Activated gamma-delta T cell treated with Interleukin-2 at 50 U/mL for 16 hours (primary cell): ENCODE data around the gene NECTIN4.
"Not testable (repeated sequence)": the region's sequence is repeated elsewhere in the genome, so short reads cannot be mapped to it uniquely, and the experiment has no call there.

Source experiments
- DNase-seq: peaks from one replicate; pipeline ENCODE4 v3.0.0-alpha.2; 2020

The NECTIN4 gene

DNA sequence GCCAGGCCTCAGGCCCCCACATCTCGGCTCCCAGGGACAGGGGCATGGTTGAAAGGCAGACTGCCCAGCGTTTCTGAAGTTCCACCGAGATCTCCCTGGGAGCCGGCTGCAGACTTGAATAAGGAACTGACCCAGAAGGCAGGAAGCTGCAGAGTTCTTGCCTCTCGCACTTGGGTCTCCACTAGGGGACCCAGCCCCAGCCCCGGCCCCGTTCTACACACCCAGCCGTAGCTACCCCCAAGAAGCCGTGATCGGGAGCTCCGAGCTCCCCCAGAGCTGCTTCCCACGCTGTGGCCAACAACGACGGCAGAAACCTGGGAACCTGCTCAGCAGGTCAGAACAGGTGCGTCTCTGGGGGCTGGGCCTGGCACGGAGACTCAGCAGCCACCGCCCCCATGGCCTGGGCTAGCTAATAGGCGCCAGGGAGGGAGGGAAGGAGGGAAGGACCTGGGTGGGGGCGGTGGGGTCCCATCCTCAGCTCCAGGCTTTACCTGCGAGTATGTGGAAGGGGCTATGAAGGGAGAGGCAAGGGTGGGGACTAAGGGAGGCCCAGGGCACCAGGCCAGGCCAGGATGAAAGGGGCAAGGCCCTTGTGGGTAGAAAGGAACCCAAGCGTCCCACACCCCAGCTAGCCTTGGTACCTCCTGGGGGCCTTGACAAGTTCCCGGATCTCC, at the start of gene NECTIN4:
Gene NECTIN4 (minus strand): TSS at position 308 of the 674 bp plus-strand sequence. CDS start 262 bp downstream, at position 46.
- no peak for DNase-seq

DNA sequence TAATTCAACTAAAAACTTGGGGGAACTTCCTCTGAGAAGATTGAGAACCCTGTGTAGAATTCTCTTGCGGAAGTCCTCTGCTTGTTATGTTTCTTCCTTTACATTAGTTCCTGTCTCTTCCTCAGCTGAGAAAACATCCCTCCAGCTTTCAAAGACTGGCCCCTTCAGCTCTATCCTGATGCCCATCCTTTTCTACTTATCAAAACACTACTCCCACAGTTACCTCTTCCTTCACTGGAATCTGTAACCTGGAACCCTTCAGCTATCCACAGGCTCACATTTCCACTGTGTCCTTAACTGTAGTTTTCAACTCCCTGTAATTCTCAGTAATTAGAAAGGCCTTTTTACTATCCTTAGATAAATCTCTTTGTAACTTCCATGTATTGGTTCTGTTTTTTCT, 49.1 kb upstream of the NECTIN4 start:
- no peak for DNase-seq

DNA sequence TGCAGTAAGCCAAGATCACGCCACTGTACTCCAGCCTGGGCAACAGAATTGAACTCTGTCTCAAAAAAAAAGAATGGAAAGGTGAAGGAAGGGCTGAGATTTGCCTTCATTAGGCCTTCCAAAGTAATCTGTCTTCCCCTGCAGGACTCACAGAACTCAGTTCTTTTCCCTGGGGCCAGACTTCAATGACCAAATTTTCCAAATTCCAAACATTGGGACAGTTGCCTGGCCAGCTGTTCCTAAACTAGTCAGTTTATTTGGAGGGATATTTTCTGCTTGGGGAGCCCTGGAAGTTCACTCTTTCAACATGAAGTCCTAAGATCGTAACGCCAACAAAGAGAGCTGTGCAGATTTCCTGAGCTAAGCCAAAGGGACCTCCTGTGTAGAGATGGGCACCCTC, 48.5 kb upstream of the NECTIN4 start:
- DNase-seq = no peak

DNA sequence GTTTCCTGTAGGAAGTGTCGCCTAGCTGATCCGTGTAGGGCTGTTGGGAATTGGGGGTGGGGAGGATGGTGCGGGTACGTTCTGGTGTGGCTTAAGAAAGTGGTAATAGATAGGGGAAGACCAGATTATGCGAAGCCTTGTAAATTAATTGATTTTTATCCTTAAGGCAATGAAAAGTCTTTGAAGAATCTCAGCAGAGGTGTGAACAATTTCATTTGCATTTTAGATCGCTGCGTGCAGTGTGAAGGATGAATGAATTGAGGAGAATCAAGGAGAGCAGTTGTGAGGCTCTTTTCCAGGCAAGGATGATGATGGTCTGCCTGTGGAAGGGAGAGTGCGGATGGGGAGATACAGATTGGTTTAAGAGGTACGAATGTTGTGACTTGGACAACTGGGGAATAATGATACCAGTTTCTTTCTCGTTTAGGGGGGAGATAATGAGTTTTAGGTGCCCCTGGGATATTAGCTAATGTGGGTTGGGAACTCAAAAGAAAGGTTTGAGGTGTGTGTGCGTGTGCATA, 43.9 kb upstream of the NECTIN4 start:
- no peak for DNase-seq

DNA sequence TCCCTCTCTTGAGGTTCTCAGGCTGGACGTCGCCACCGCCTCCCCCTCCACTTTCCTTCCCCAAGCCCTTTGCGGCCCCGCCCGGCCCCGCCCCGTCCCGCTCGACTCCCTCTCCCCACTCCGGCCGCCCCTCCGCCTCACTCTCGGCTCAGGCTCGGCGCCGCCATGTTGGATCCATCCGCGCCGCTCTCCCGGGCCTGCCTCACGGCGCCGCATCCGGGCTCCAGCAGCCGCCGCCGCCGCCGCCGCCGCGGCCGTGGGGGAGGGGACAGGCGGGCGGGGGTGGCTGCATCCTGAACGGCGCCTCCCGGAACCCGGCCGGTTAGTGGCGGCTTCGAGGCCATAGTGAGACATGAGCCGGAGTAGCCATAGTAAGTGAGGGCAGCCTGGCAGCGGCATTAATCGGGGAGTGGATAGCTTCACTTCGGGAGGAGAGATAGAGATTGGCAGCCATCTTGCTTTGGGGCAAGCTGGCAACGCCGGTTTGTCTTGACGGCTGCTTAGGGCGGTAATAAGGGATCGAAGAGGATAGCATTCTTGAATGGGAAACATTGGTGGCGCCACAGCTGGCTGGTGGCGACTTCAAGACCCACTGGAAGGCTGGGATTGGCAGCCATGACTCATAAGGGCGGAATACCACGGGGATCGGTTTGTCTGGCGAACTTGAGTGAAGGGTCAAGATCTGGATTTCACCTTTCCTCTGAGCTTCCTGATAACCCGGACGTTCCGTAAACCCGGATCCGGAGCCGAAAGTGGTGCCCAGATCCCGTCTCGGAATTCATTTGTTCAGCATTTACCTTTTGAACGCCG, 43.3 kb upstream of the NECTIN4 start, which contains the start of gene DEDD:
Gene DEDD (minus strand): TSS at position 258 of the 810 bp plus-strand sequence. CDS start 8,205 bp downstream, outside the sequence.
- DNase-seq = peak; percentile 86

DNA sequence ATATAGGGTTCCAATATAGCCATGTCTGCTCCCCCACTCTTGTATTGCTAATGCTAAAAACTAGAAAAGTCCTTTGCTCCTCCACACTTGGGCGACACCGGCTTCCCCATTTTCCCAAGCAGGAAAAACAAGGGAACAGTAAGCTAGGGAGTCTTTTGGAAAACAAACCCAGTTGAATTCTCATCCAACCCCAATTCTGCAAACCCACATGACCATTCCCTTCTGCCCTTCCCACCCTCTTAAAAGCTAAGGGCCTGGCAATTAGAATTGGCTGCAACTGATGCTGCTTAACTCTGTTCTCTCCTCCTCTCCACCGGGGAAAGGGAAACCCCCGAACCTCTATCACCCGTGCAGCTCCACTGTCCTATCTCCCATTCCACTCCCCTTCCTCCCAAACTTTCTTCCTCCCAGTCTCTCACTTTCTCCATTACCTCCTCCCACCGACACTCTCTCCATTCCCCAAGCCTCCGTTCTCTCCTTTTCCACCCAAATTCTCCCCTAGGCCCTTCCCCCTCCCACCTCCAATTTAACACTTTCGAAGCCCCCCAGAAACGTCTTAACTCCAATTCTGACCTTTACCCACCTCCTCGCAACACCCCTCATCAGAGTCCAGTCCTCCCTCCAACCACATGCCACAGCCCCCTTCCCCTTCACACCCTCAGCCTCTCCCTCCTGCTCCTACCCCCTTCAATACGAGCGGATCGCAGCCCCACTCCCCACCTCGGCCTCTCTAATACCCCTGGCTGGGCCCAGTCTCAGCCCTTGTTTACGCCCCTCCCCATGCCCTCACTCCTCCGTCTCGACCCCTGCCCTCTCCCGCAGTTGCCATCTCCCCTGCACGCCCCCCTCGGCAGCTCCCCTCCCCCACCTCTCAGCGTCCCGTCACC, 42.4 kb upstream of the NECTIN4 start:
- DNase-seq = no peak

DNA sequence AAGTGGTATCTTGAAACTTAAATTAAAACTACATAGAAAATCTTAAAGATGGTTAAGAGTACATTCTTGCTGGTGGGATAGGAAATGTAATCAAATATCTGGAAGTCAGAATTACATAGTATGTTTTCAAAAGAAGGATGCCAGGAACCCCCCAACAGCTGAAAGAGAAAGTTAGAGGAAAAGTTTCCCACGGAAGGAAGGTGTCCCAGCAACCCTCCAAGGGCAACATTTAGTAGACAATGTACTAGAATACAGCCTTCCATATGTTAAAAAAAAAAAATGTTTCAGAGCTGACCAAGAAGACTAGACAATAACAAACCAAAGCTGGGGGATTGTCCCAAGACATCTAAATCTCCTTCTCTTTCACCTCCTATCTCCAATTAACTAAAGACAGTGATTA, 40.9 kb upstream of the NECTIN4 start:
- no peak for DNase-seq

DNA sequence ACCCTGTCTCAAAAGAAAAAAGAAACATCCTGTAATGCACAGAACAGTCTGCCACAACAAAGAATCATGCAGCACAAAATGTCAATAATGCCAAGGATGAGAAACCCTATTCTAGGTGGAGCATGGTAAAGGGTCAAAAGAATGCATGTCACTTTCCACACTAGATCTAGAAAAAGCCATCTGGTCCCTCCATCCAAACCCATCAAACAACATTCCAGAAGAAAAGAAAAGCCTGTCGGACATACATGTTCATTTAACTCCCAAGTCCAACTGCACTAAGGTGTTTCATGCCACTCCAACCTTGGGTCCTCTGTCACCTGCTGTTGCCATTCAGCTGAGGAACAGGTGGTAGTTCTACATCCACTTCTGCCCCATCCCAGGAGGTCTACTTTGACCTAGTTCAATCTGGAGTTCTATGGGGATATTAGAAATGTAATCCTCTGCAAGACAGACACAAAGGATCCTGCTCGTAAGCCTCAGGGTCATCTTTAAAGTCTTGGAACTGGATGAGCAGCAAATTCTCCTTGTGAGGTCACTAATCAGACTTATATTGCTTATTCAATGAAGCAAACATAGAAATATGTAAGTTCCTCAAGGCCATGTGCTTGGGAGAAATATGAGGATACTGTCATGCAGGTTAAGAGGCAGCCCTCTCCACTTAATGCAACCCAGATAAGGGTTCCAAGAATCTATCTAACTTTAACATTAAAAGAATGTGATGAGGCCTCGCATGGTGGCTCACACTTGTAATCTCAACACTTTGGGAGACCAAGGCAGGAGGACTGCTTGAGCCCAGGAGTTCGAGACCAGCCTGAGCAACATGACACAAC, 39.4 kb upstream of the NECTIN4 start:
- no peak for DNase-seq

DNA sequence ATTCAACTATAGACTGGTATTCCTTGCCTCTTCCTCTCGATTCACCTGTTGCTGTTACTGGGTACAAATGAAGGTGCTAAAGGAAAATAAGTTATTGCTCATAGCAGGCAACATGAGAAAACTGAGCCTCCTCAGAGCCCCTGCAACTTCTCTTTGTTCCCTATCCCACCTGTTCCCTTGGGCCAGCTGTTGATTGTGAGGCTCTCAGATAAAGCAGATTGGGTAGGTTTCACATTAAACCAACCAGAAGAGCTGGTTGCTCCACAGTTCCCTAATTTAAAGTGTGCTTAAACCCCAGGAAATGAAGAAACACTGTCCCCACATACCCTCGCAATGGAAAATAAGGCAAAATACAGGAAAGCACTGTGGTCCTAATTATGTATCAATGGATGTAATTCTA, 38.3 kb upstream of the NECTIN4 start:
- no peak for DNase-seq

DNA sequence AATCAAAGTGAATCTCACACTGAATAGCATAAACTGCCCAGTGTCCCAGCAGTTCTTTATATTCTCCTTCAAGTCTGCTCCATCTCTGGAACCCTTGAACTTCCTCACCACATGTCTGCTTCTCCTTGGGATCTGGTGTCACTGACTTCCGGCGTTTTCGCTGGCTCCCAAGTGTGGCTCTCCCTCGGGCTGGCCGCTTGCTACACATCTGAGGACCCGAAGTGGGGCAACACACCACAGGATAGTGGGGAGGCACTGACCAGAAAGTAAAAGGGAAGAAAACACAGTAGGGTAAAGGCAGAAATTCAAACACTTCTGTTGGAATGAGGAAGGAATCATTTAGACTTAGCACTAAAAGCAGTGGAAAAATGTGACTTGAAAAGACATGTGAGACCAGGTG, 33.6 kb upstream of the NECTIN4 start:
- no peak for DNase-seq

DNA sequence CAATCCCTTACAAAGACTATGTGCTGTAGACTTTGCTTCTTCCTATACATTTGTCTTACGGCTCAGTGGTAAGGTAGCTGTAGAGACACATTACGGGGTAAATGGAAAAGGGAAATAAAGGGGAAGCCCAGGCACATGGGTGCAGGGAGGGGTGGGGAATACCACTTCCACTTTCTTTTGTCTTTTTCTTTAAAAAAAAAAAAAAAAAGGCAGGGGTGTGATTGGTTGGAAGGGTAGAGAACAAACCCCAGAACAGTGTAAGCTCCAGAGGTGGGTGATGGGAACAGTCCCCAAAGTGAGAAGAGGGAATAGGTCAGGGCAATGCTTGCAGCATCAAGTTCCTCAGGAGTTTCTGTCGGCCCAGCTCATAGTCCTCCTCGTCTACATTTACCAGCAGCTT, 32.5 kb upstream of the NECTIN4 start:
- no peak for DNase-seq

DNA sequence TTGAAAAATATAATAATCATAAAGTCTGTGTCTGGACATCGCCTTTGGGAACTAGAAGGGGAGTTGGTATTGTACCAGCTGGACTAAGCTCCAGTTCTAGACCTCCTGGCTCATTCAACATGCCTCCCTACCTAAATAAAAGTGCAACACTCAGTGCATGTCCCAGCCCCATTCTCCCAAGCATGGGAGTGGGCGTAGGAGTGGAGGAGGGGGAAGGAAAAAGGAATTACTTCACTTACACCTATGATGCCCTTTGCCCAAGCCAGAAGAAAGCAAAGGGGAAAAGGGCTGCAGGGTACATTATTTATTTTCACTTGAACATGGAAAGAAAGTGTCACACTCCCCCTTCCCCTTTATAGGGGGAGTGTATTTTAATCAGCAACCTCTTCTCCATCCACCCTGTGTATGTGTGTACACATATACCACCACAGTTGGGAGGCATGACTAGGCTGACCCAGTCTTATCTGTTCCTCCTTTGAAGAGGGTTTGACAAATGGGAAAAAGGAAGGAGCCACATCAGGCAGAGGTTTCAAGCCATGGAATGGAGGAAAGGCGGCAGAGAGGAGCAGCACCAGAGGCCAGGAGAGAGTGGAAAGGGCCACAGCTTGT, 31.8 kb upstream of the NECTIN4 start:
- DNase-seq = no peak

DNA sequence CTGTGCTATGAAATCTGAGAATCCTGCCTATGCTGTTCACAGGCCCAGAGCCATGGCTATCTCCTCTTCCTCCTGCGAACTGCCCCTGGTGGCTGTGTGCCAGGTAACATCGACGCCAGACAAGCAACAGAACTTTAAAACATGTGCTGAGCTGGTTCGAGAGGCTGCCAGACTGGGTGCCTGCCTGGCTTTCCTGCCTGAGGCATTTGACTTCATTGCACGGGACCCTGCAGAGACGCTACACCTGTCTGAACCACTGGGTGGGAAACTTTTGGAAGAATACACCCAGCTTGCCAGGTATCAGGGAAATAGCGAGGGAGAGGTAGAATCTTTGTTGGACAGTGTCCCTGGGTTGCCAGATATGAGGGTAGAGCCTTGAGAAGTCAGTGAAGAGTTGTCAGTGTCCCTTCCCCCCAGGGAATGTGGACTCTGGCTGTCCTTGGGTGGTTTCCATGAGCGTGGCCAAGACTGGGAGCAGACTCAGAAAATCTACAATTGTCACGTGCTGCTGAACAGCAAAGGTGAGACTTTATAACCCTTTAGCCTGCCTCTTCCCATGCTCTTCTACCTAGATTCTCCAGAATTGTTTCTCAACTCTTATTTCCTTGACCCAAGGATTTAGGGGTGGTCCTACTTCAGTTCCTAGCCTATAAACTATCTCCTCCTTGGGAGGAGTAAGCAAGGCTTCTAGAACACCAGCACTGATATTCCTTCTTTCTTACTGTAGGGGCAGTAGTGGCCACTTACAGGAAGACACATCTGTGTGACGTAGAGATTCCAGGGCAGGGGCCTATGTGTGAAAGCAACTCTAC, 29.9 kb upstream of the NECTIN4 start:
- DNase-seq = peak; percentile 41

DNA sequence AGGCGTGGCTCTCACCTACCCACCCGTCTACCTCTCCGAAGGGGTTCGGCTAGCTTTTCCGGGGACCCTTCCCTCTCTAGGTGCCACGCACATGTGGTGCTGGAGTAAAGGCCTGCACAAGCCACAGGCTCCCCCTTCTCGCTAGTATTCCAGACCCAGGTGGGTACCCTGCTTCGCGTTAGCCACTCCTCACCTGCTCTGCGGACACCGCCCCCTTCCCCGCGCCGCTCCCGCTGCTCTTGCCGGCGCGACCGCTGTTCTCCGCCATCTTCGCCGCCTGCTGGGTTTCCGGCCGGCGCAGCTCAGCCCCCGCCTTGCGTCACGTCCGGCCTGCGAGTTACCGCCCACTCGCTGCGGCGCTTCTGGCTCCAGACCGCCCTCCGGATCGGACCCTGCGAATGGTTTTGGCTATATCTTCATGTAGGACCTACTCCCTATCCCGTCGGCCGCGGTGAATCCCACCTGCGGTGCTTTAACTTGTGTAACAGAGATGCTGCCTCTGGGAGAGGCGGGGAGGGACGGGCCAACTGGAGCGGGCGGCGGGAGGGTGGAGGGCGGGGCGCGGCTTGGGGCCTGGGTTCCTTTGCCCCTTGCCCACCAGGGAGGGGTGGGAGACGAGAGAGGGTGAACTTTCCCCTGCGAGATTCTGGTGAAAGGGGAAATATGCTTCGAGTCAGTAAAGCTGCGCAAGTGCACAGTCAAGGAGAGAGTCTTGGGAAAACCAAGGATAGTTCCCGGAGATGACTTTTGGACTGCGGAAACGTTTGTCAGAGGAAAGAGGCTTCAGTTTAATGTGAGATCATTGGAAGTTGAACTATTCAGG, 28.6 kb upstream of the NECTIN4 start, which contains the start of the genes NIT1 and PFDN2:
Gene NIT1 (plus strand): TSS at position 347 of the 823 bp plus-strand sequence. CDS start 72 bp downstream, at position 419.
Gene PFDN2 (minus strand): TSS at position 279 of the 823 bp plus-strand sequence. CDS start 11 bp downstream, at position 268.
- DNase-seq = peak; percentile 77

DNA sequence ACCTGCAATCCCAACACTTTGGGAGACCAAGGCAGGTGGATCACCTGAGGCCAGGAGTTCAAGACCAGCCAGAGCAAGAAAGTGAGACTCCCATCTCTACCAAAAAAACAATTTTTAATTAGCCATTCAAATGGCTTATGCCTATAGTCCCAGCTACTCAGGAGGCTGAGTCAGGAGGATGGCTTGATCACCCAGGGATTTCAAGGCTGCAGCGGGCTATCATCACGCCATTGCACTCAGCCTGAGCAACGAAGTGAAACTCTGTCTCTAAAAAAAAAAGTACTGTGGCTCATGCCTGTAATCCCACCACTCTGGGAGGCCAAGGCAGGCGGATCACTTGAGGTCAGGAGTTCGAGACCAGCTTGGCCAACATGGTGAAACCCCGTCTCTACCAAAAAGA, 26.6 kb upstream of the NECTIN4 start:
- DNase-seq = not testable (repeated sequence)

DNA sequence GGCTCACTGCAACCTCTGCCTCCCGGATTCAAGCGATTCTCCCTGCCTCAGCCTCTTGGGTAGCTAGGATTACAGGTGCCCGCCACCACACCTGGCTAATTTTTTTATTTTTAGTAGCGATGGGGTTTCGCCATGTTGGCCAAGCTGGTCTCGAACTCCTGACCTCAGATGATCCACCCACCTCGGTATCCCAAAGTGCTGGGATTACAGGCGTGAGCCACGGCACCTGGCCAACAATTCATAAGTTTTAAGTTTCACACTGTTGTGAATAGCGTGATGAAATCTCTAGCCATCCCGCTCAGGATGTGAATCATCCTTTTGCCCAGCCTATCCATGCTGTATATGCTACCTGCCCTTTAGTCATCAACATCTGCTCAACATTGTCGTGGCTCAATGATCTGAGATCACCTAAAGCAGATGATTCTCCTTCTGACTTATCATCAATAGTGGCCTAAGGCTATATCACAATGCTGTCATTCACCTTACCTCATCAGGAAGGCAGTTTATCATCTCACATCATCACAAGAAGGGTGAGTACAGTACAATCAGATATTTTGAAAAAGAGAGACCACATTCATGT, 25.9 kb upstream of the NECTIN4 start:
- no peak for DNase-seq

DNA sequence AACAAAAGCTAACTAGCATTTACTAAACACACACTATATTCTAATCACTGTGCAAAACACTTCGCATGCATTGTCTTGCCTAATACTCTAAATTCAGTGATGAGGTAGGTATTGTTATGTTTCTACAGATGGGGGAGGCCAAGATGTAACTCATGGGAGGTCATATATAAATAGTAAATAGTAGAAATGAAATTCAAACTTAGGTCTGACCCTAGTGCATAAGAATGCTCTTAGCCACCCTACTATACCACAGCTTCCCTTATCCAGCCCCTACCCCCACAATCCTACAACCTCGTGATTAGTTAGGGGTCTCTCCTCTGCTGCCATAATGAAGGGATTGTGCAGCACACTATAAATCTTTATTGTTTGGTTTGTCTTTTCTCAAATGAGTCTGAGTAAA, 25.2 kb upstream of the NECTIN4 start:
- no peak for DNase-seq

DNA sequence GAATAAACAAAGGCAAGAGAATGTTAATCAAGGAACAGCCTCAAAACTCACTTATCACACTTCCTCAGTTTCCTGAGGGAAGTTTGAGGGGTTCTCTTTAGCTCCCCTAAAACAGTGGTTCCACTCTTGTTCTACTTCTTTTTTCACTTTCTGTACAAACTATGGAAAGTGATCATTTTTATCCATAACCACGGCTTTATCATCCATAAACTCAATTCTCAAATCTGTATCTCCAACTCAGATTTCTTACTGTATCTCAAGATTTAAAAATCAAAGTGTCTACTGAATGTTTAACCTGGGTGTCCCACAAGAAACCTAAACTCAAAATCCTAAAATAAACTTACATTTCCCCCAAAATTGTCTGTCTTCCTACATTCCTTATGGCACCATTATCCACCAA, 24.6 kb upstream of the NECTIN4 start:
- no peak for DNase-seq

DNA sequence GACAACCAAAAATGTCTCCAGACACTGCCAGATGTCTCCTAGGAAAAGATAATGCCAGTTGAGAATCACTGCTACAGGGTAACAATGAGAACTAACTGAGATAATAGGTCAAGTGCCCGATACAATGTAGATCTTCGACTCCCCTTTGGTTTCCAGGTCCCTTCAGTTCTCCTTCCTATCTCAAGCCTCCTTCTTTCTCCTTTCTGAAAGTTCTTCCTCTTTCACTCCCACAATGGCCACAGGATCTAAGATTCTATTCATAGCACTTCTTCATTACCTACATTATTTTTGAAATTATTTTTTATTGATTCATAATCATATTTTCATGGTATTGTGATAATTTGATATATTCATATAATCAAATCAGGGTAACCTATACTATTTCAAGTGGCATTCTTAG, 22.2 kb upstream of the NECTIN4 start:
- no peak for DNase-seq
